Heart right ventricle (tissue), 12 donors: ENCODE results near the gene PPP1R3F. TPM values are rescaled to one million over a fixed set of nuclear protein-coding genes. Genes with fewer than 3 reads are reported as not detected.

Experiments used
- polyA plus RNA-seq, 2 donors: library from polyadenylated mRNA; stranded (reverse); fragments of 200-250 nt; gene quantifications; one replicate each; pipeline ENCODE4 v1.2.3, GENCODE V29; 2013
- total RNA-seq, 10 donors: library from RNA; stranded (reverse); fragmentation: NEBNext Ultra II Directional in 3 of 10; extraction: Animal tissue kit (Norgen Biotek cat#: 25700) in 3 of 10; gene quantifications; one replicate each; pipeline versions ENCODE4 v1.2.1 to v1.2.4, GENCODE V29; 2021 to 2023
- donor health status: ischemic (EF 13 %, LVEDD 7.1; RV severe dilation, severe dysfunction).
- donor health status: healthy with polysubstance abuse.
- donor health status: DM: no; HTN: yes; CAD: no.
- donor health status: DM: no; HTN: no; CAD: no.
- donor health status: ischemic (EF 25% LVEDD 6.9; RV normal size, moderate dysfunction).
- donor health status: ischemic (EF 25% LVEDD 5.7; RV mildly dilated, moderate dysfunction).
- donor health status: healthy.
- donor health status: nonischemic (EF 11% LVEDD 7.7; RV severe dilation, severe dysfunction).
- donor health status: DM: yes; HTN: yes; CAD: no.
- donor health status: PGD.
- donor health status: ischemic (EF 29% LVEDD 5.4; RV normal size, mild dysfunction).
- donor health status: nonischemic (EF 23%, LVEDD 6.1; RV moderate dilation, normal function).

PPP1R3F gene
- total and polyA plus RNA-seq, 12 donors = 10.8 to 26.0 (median 19.8) TPM

Other genes with a start within 250 kb of the PPP1R3F start
- gene TFE3, start 226.4 kb upstream of the PPP1R3F start, total RNA-seq = 10 to 100 TPM; 13.8 to 29.1 (median 16.1) TPM
- 10 to 100 TPM; 17.6 to 34.8 TPM for gene TFE3, start 226.4 kb upstream of the PPP1R3F start, polyA plus RNA-seq
- gene CCDC120, start 210.8 kb upstream of the PPP1R3F start, total RNA-seq = 1 to 10 TPM in 7 of 10 donors, under 1 TPM in 3; 0.71 to 2.0 (median 1.2) TPM
- 1 to 10 TPM in 1 of 2 donors, under 1 TPM in 1; 0.70 to 1.7 TPM for gene CCDC120, start 210.8 kb upstream of the PPP1R3F start, polyA plus RNA-seq
- gene PRAF2, start 195.8 kb upstream of the PPP1R3F start, total RNA-seq = 10 to 100 TPM in 1 of 10 donors, 1 to 10 TPM in 9; 5.4 to 16.9 (median 8.1) TPM
- 10 to 100 TPM; 24.4 to 26.5 TPM for gene PRAF2, start 195.8 kb upstream of the PPP1R3F start, polyA plus RNA-seq
- gene WDR45, start 189.9 kb upstream of the PPP1R3F start, total RNA-seq = 10 to 100 TPM; 45.7 to 84.7 (median 60.6) TPM
- gene WDR45, start 189.9 kb upstream of the PPP1R3F start, polyA plus RNA-seq = 100 to 1,000 TPM in 1 of 2 donors, 10 to 100 TPM in 1; 87.7 to 107 TPM
- 10 to 100 TPM; 16.5 to 23.2 (median 20.0) TPM for gene GPKOW, start 146.1 kb upstream of the PPP1R3F start, total RNA-seq
- 10 to 100 TPM in 1 of 2 donors, 1 to 10 TPM in 1; 6.4 to 28.8 TPM for gene GPKOW, start 146.1 kb upstream of the PPP1R3F start, polyA plus RNA-seq
- 1 to 10 TPM; 2.7 to 9.8 (median 4.0) TPM for gene MAGIX, start 107.0 kb upstream of the PPP1R3F start, total RNA-seq
- 10 to 100 TPM in 1 of 2 donors, 1 to 10 TPM in 1; 5.4 to 13.5 TPM for gene MAGIX, start 107.0 kb upstream of the PPP1R3F start, polyA plus RNA-seq
- 100 to 1,000 TPM in 1 of 10 donors, 10 to 100 TPM in 9; 20.3 to 157 (median 41.2) TPM for gene PLP2, start 97.9 kb upstream of the PPP1R3F start, total RNA-seq
- 100 to 1,000 TPM in 1 of 2 donors, 10 to 100 TPM in 1; 64.6 to 352 TPM for gene PLP2, start 97.9 kb upstream of the PPP1R3F start, polyA plus RNA-seq
- gene PRICKLE3, start 83.4 kb upstream of the PPP1R3F start, total RNA-seq = 10 to 100 TPM in 3 of 10 donors, 1 to 10 TPM in 7; 6.6 to 14.8 (median 9.4) TPM
- 10 to 100 TPM in 1 of 2 donors, 1 to 10 TPM in 1; 8.8 to 10.8 TPM for gene PRICKLE3, start 83.4 kb upstream of the PPP1R3F start, polyA plus RNA-seq
- gene SYP, start 69.6 kb upstream of the PPP1R3F start, total RNA-seq = 1 to 10 TPM in 5 of 10 donors, under 1 TPM in 5; 0.59 to 2.0 (median 1.0) TPM
- 1 to 10 TPM; 1.9 to 2.9 TPM for gene SYP, start 69.6 kb upstream of the PPP1R3F start, polyA plus RNA-seq
- under 1 TPM in 6 of 10 donors, not detected in 4; 0.05 to 0.42 (median 0.15) TPM for gene CACNA1F, start 36.5 kb upstream of the PPP1R3F start, total RNA-seq
- gene CACNA1F, start 36.5 kb upstream of the PPP1R3F start, polyA plus RNA-seq = under 1 TPM; 0.03 to 0.07 TPM
- 10 to 100 TPM in 9 of 10 donors, 1 to 10 TPM in 1; 9.5 to 12.6 (median 11.0) TPM for gene CCDC22, start 34.3 kb upstream of the PPP1R3F start, total RNA-seq
- 10 to 100 TPM in 1 of 2 donors, 1 to 10 TPM in 1; 6.4 to 14.4 TPM for gene CCDC22, start 34.3 kb upstream of the PPP1R3F start, polyA plus RNA-seq
- 1 to 10 TPM in 1 of 10 donors, not detected in 9; 1.2 TPM for gene FOXP3, start 5.1 kb upstream of the PPP1R3F start, total RNA-seq
- under 1 TPM in 1 of 2 donors, not detected in 1; 0.04 TPM for gene FOXP3, start 5.1 kb upstream of the PPP1R3F start, polyA plus RNA-seq
- gene GAGE10, start 33.9 kb downstream of the PPP1R3F start, total RNA-seq = not detected
- gene GAGE10, start 33.9 kb downstream of the PPP1R3F start, polyA plus RNA-seq = not detected
- not detected for gene GAGE12J, start 52.2 kb downstream of the PPP1R3F start, total RNA-seq
- gene GAGE12J, start 52.2 kb downstream of the PPP1R3F start, polyA plus RNA-seq = not detected
- not detected for gene GAGE13, start 61.8 kb downstream of the PPP1R3F start, total RNA-seq
- not detected for gene GAGE13, start 61.8 kb downstream of the PPP1R3F start, polyA plus RNA-seq